ENCODE data around the gene DIPK1B. TPM values are rescaled to one million over a fixed set of nuclear protein-coding genes. Genes with fewer than 3 reads are reported as not detected.
A peak's percentile ranks its signal among the peaks of the same experiment; 100 is the strongest.
"Not testable (repeated sequence)": the region's sequence is repeated elsewhere in the genome, so short reads cannot be mapped to it uniquely, and the experiment has no call there.

DIPK1B gene
- total RNA-seq, 2 experiments from 2014 or later: 0.14 TPM; not detected in 1

GRCh38 chr9:136759436-136760325, 47.3 kb downstream of the DIPK1B start:
- Mint-ChIP-seq H3K36me3 (ENCODE audit: low read depth) (peaks cover 2% of the 10 kb centered on the region), H3K9me3 (peaks cover 9% of the 10 kb centered on the region), H3K4me3 (no peak overlapping the region), H3K27ac (no peak overlapping the region), H3K27me3 (peaks cover 14% of the 10 kb centered on the region), H3K4me1 (ENCODE audit: low read depth) (no peaks in the 10 kb centered on the region)
- ChIA-PET POLR2A (no interaction called here), CTCF (interaction anchor here (1.2 to 2.5 kb wide), 4 partner anchors 8 to 309 kb away, joined by 3 to 8 read pairs (median 5); no protein-coding TSS in a partner anchor)
- ATAC-seq (no peak), DNase-seq (no peak)
- intact Hi-C loops (cut with micrococcal nuclease): no loop called here
- no peak for TF ChIP-seq CTCF (IDR thresholded peaks at IDR 0.05)

- intact Hi-C loops (cut with micrococcal nuclease): no loop called here
- Mint-ChIP-seq H3K36me3 (ENCODE audit: low read depth) (peaks cover 2% of the 10 kb centered on the region), H3K27ac (no peak overlapping the region), H3K9me3 (peaks cover 8% of the 10 kb centered on the region), H3K4me1 (ENCODE audit: low read depth) (no peaks in the 10 kb centered on the region), H3K27me3 (peaks cover 14% of the 10 kb centered on the region), H3K4me3 (no peak overlapping the region)
- ChIA-PET CTCF (interaction anchor here (1.4 kb wide), 2 partner anchors 31 to 308 kb away, joined by 5 read pairs; no protein-coding TSS in a partner anchor), POLR2A (no interaction called here)
- no peak for DNase-seq
- ATAC-seq: no peak
- TF ChIP-seq CTCF (IDR thresholded peaks at IDR 0.05): no peak
Observed at GRCh38 chr9:136760424-136760823, 48.1 kb downstream of the DIPK1B start.

GRCh38 chr9:136760834-136761544, 48.6 kb downstream of the DIPK1B start:
- H3K27me3 Mint-ChIP-seq; H3K4me3 Mint-ChIP-seq; H3K9me3 Mint-ChIP-seq; ATAC-seq; H3K4me1 Mint-ChIP-seq (ENCODE audit: low read depth); intact Hi-C loops (cut with micrococcal nuclease); H3K36me3 Mint-ChIP-seq (ENCODE audit: low read depth); H3K27ac Mint-ChIP-seq; POLR2A ChIA-PET: not testable (repeated sequence)
- CTCF ChIA-PET: interaction anchor here (1.2 to 1.9 kb wide), 5 partner anchors 10 to 307 kb away, joined by 3 to 8 read pairs (median 5); no protein-coding TSS in a partner anchor
- DNase-seq: peak; percentile 55

- Mint-ChIP-seq H3K4me3 (no peak overlapping the region), H3K27me3 (peaks cover 7% of the 10 kb centered on the region), H3K36me3 (ENCODE audit: low read depth) (no peaks in the 10 kb centered on the region), H3K27ac (no peak overlapping the region), H3K4me1 (ENCODE audit: low read depth) (peaks cover 2% of the 10 kb centered on the region), H3K9me3 (no peaks in the 10 kb centered on the region)
- ChIA-PET POLR2A (no interaction called here), CTCF (interaction anchor here (1.2 to 1.9 kb wide), 4 partner anchors 9 to 273 kb away, joined by 3 to 8 read pairs (median 4); no protein-coding TSS in a partner anchor)
- ATAC-seq (no peak), DNase-seq (no peak)
- TF ChIP-seq CTCF (IDR thresholded peaks at IDR 0.05): no peak
- intact Hi-C loops (cut with micrococcal nuclease): no loop called here
Observed at GRCh38 chr9:136761545-136761981, 49.2 kb downstream of the DIPK1B start.

- Mint-ChIP-seq H3K9me3 (no peaks in the 10 kb centered on the region), H3K4me1 (ENCODE audit: low read depth) (peaks cover 9% of the 10 kb centered on the region), H3K27ac (no peak overlapping the region), H3K27me3 (peaks cover 7% of the 10 kb centered on the region), H3K4me3 (no peak overlapping the region), H3K36me3 (ENCODE audit: low read depth) (no peaks in the 10 kb centered on the region)
- ChIA-PET CTCF (interaction anchor here (1.5 to 1.9 kb wide), 2 partner anchors 9 to 26 kb away, joined by 3 to 8 read pairs; no protein-coding TSS in a partner anchor), POLR2A (no interaction called here)
- ATAC-seq: no peak
- intact Hi-C loops (cut with micrococcal nuclease): no loop called here
- no peak for TF ChIP-seq CTCF (IDR thresholded peaks at IDR 0.05)
- DNase-seq: no peak
Observed at GRCh38 chr9:136762221-136762691, 49.9 kb downstream of the DIPK1B start.

Measured in activated CD8-positive, alpha-beta T cell treated with anti-CD3 and anti-CD28 coated beads for 36 hours (primary cell).